Adrenal gland (tissue), 5 donors: ENCODE results near the gene ACADSB.

Source experiments
- POLR2A ChIP-seq, 2 donors: fragments of 450-650 bp; IDR thresholded peaks; one replicate each; pipeline ENCODE4 v1.6.1; 2017; ENCODE audit warnings: antibody characterized with exemption in 2 of 2, mild to moderate bottlenecking in 2 of 2, moderate library complexity in 1 of 2
- TF ChIP-seq, protein P1 (sequence below), 6 experiments: fragments of 450-650 bp in 4 of 6; fragments of 200-600 bp in 2 of 6; sonication (generic) in 1 of 6; IDR thresholded peaks; 1 replicate in 5 of 6; 2 replicates in 1 of 6; pipeline versions ENCODE4 v1.5.1 to v1.8.0; 2016 to 2021; ENCODE audit warnings: antibody characterized with exemption in 6 of 6, mild to moderate bottlenecking in 2 of 6, moderate library complexity in 1 of 6
- donor health status: DM: no; HTN: no; CAD: no.

DNA sequence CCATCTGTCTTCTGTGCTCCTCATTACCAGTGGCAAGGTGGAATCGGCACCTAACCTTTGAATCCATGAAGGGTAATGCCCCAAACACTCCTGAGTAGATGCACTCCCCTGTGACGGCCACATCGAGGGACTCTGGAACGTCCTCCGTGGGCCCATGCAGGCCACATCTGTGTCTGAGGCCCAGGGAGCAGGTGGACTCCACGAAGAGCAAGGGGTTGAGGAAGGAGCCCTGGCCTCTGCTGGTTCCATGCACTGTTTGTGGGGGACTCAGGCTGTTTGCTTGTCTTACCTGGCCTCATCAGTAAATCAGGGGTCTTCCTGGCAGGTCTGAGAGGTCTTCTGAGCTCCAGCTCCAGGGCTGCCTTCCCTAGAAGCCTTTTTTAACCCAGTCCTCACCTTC lies 64.4 kb downstream of the ACADSB start:
- TF ChIP-seq, protein P1, sequence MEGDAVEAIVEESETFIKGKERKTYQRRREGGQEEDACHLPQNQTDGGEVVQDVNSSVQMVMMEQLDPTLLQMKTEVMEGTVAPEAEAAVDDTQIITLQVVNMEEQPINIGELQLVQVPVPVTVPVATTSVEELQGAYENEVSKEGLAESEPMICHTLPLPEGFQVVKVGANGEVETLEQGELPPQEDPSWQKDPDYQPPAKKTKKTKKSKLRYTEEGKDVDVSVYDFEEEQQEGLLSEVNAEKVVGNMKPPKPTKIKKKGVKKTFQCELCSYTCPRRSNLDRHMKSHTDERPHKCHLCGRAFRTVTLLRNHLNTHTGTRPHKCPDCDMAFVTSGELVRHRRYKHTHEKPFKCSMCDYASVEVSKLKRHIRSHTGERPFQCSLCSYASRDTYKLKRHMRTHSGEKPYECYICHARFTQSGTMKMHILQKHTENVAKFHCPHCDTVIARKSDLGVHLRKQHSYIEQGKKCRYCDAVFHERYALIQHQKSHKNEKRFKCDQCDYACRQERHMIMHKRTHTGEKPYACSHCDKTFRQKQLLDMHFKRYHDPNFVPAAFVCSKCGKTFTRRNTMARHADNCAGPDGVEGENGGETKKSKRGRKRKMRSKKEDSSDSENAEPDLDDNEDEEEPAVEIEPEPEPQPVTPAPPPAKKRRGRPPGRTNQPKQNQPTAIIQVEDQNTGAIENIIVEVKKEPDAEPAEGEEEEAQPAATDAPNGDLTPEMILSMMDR (IDR thresholded peaks at IDR 0.05), result no peak
- TF ChIP-seq POLR2A (IDR thresholded peaks at IDR 0.05), result no peak
